GM18858 (cell line): ENCODE data around the gene CACNA2D3.
"Not testable (repeated sequence)": the region's sequence is repeated elsewhere in the genome, so short reads cannot be mapped to it uniquely, and the experiment has no call there.

ENCODE experiments used
- ATAC-seq: cut with Tn5 transposase; IDR thresholded peaks from one replicate; pipeline ENCODE4 v1.9.1; 2021; ENCODE audit not compliant: unreplicated experiment

Gene CACNA2D3

GRCh38 chr3:54941690-54942362 is 819.5 kb downstream of the CACNA2D3 start:
- no peak for ATAC-seq

- ATAC-seq: no peak
Measured at GRCh38 chr3:54949491-54950044, 827.2 kb downstream of the CACNA2D3 start.

GRCh38 chr3:54950391-54951003 is 828.1 kb downstream of the CACNA2D3 start:
- no peak for ATAC-seq

- no peak for ATAC-seq
Measured at GRCh38 chr3:54951405-54951804, 829.1 kb downstream of the CACNA2D3 start.

GRCh38 chr3:54954022-54954421 is 831.7 kb downstream of the CACNA2D3 start:
- no peak for ATAC-seq

GRCh38 chr3:54954521-54954920 is 832.2 kb downstream of the CACNA2D3 start:
- no peak for ATAC-seq

- ATAC-seq: no peak
Measured at GRCh38 chr3:54955496-54955895, 833.1 kb downstream of the CACNA2D3 start.

GRCh38 chr3:54955941-54956340 is 833.6 kb downstream of the CACNA2D3 start:
- ATAC-seq: no peak

GRCh38 chr3:54957711-54958110 is 835.4 kb downstream of the CACNA2D3 start:
- ATAC-seq: no peak

- ATAC-seq: no peak
Measured at GRCh38 chr3:54960082-54960481, 837.7 kb downstream of the CACNA2D3 start.

GRCh38 chr3:54960701-54961100 is 838.3 kb downstream of the CACNA2D3 start:
- no peak for ATAC-seq

- ATAC-seq: no peak
Measured at GRCh38 chr3:54962200-54962599, 839.8 kb downstream of the CACNA2D3 start.

GRCh38 chr3:54963641-54964040 is 841.3 kb downstream of the CACNA2D3 start:
- no peak for ATAC-seq

GRCh38 chr3:54964081-54964480 is 841.7 kb downstream of the CACNA2D3 start:
- ATAC-seq: no peak

GRCh38 chr3:54965746-54966145 is 843.4 kb downstream of the CACNA2D3 start:
- no peak for ATAC-seq

- ATAC-seq: no peak
Measured at GRCh38 chr3:54966979-54967378, 844.6 kb downstream of the CACNA2D3 start.

- ATAC-seq: no peak
Measured at GRCh38 chr3:54967731-54968161, 845.4 kb downstream of the CACNA2D3 start.

- ATAC-seq: no peak
Measured at GRCh38 chr3:54968546-54969172, 846.3 kb downstream of the CACNA2D3 start.

GRCh38 chr3:54969652-54970051 is 847.3 kb downstream of the CACNA2D3 start:
- ATAC-seq: no peak

GRCh38 chr3:54970895-54971294 is 848.5 kb downstream of the CACNA2D3 start:
- no peak for ATAC-seq

GRCh38 chr3:54977439-54977838 is 855.1 kb downstream of the CACNA2D3 start:
- no peak for ATAC-seq

GRCh38 chr3:54977946-54978345 is 855.6 kb downstream of the CACNA2D3 start:
- ATAC-seq: not testable (repeated sequence)
